Osteoblast (primary cell): Measurements from ENCODE around the gene ZNF488. TPM values are rescaled to one million over a fixed set of nuclear protein-coding genes. Genes with fewer than 3 reads are reported as not detected.

Experiments
- DNase-seq: peaks from one replicate; pipeline ENCODE4 v3.0.0; 2011; ENCODE audit warnings: low spot score, mixed read lengths; ENCODE audit not compliant: insufficient read length; ENCODE audit errors: missing footprints
- H2AFZ ChIP-seq: 2 replicates; pipeline ENCODE4 v1.6.0; 2011; ENCODE audit warnings: mild to moderate bottlenecking, low read length
- H3K27ac ChIP-seq: 2 replicates; pipeline ENCODE4 v1.5.1; 2011; ENCODE audit warnings: mild to moderate bottlenecking, low read depth, low read length, moderate library complexity
- H3K27me3 ChIP-seq: 2 replicates; pipeline ENCODE4 v1.6.0; 2012; ENCODE audit warnings: mild to moderate bottlenecking, control low read depth, inconsistent platforms, low read length, moderate library complexity; ENCODE audit not compliant: insufficient read depth
- H3K36me3 ChIP-seq: 2 replicates; pipeline ENCODE4 v1.5.1; 2011; ENCODE audit warnings: mild to moderate bottlenecking, low read length, control low read depth, moderate library complexity; ENCODE audit not compliant: insufficient read depth
- H3K4me1 ChIP-seq: 2 replicates; pipeline ENCODE4 v1.5.1; 2011; ENCODE audit warnings: mild to moderate bottlenecking, low read length, control low read depth, moderate library complexity; ENCODE audit not compliant: insufficient read depth
- H3K4me2 ChIP-seq: 2 replicates; pipeline ENCODE4 v1.6.0; 2011; ENCODE audit warnings: mild to moderate bottlenecking, low read length; ENCODE audit not compliant: insufficient read depth
- H3K4me3 ChIP-seq: fragments of 200-600 bp; sonication (generic); 3 replicates; pipeline ENCODE4 v1.5.1; 2012; ENCODE audit warnings: mild to moderate bottlenecking, low read length, inconsistent platforms; ENCODE audit not compliant: insufficient read depth
- H3K79me2 ChIP-seq: 2 replicates; pipeline ENCODE4 v1.6.0; 2012; ENCODE audit warnings: mild to moderate bottlenecking, low read length, control low read depth, inconsistent platforms; ENCODE audit not compliant: insufficient read depth
- H3K9me3 ChIP-seq: 2 replicates; pipeline ENCODE4 v1.5.1; 2011; ENCODE audit warnings: low read depth, low read length, control low read depth
- H4K20me1 ChIP-seq: 2 replicates; pipeline ENCODE4 v1.6.0; 2012; ENCODE audit warnings: mild to moderate bottlenecking, low read length, control low read depth; ENCODE audit not compliant: insufficient read depth
- CTCF ChIP-seq: IDR thresholded peaks from 2 replicates; pipeline ENCODE4 v1.5.1; 2011; ENCODE audit warnings: mild to moderate bottlenecking, low read depth, low read length, moderate library complexity; ENCODE audit errors: extremely low read depth
- total RNA-seq: library from RNA; depleted of rRNA; stranded (reverse); fragments of >200 nt; gene quantifications from 2 replicates; pipeline ENCODE4 v1.2.3, GENCODE V29; 2012

ZNF488 gene
- total RNA-seq, 1 donor, result under 0.01 TPM

- Histone ChIP-seq H3K36me3 (no peaks in the 10 kb centered on the region), H3K27ac (no peak overlapping the region), H3K27me3 (peaks cover 6% of the 10 kb centered on the region), H4K20me1 (no peaks in the 10 kb centered on the region), H3K4me1 (no peaks in the 10 kb centered on the region), H3K4me2 (no peak overlapping the region), H3K4me3 (no peak overlapping the region), H3K9me3 (no peaks in the 10 kb centered on the region), H3K79me2 (no peaks in the 10 kb centered on the region), H2AFZ (no peak overlapping the region)
- DNase-seq, result peak; percentile 62
- TF ChIP-seq CTCF, result no peak
Observed at GRCh38 chr10:47349941-47350371, 34.1 kb downstream of the ZNF488 start.

- TF ChIP-seq CTCF, result no peak
Observed at GRCh38 chr10:47349516-47349915, 34.6 kb downstream of the ZNF488 start.

GRCh38 chr10:47348661-47349470, 35.2 kb downstream of the ZNF488 start:
- Histone ChIP-seq H3K4me2 (no peak overlapping the region), H3K9me3 (no peaks in the 10 kb centered on the region), H3K27ac (no peak overlapping the region), H3K36me3 (no peaks in the 10 kb centered on the region), H3K4me3 (no peak overlapping the region), H4K20me1 (no peaks in the 10 kb centered on the region), H3K27me3 (peaks cover 13% of the 10 kb centered on the region), H2AFZ (no peak overlapping the region), H3K4me1 (no peaks in the 10 kb centered on the region), H3K79me2 (no peaks in the 10 kb centered on the region)
- peak; percentile 71 for DNase-seq
- TF ChIP-seq CTCF, result no peak

More at GRCh38 chr10:47349516-47349915, 34.6 kb downstream of the ZNF488 start:
- Histone ChIP-seq H3K36me3 (no peaks in the 10 kb centered on the region), H3K4me3 (no peak overlapping the region), H4K20me1 (no peaks in the 10 kb centered on the region), H3K79me2 (no peaks in the 10 kb centered on the region), H3K27ac (no peak overlapping the region), H3K9me3 (no peaks in the 10 kb centered on the region), H3K4me2 (no peak overlapping the region), H3K27me3 (peaks cover 11% of the 10 kb centered on the region), H3K4me1 (no peaks in the 10 kb centered on the region), H2AFZ (no peak overlapping the region)
- DNase-seq, result peak; percentile 61

- Histone ChIP-seq H3K27me3 (peaks cover 19% of the 10 kb centered on the region), H3K4me1 (no peaks in the 10 kb centered on the region), H3K4me3 (no peak within 1 kb of the TSS), H3K27ac (no peak within 1 kb of the TSS), H3K36me3 (no peaks in the 10 kb centered on the region), H3K79me2 (no peaks in the 10 kb centered on the region), H3K4me2 (no peak within 1 kb of the TSS), H2AFZ (no peak within 1 kb of the TSS), H3K9me3 (no peaks in the 10 kb centered on the region), H4K20me1 (no peaks in the 10 kb centered on the region)
- peak; percentile 80 for DNase-seq
- no peak for TF ChIP-seq CTCF
Observed at GRCh38 chr10:47348138-47348651, 35.9 kb downstream of the ZNF488 start, which contains the start of gene RBP3. Gene RBP3 (plus strand): TSS chr10:47348363. CDS start chr10:47348485, 122 bp downstream.
